COLO668 (cell line): ENCODE results near the gene KIF11.
A peak's percentile ranks its signal among the peaks of the same experiment; 100 is the strongest.
"Not testable (repeated sequence)": the region's sequence is repeated elsewhere in the genome, so short reads cannot be mapped to it uniquely, and the experiment has no call there.

Experiments
- DNase-seq: peaks from one replicate; lab custom pipeline; 2025; ENCODE audit not compliant: unreplicated experiment; lab: John Stamatoyannopoulos, UW

KIF11 gene

DNA sequence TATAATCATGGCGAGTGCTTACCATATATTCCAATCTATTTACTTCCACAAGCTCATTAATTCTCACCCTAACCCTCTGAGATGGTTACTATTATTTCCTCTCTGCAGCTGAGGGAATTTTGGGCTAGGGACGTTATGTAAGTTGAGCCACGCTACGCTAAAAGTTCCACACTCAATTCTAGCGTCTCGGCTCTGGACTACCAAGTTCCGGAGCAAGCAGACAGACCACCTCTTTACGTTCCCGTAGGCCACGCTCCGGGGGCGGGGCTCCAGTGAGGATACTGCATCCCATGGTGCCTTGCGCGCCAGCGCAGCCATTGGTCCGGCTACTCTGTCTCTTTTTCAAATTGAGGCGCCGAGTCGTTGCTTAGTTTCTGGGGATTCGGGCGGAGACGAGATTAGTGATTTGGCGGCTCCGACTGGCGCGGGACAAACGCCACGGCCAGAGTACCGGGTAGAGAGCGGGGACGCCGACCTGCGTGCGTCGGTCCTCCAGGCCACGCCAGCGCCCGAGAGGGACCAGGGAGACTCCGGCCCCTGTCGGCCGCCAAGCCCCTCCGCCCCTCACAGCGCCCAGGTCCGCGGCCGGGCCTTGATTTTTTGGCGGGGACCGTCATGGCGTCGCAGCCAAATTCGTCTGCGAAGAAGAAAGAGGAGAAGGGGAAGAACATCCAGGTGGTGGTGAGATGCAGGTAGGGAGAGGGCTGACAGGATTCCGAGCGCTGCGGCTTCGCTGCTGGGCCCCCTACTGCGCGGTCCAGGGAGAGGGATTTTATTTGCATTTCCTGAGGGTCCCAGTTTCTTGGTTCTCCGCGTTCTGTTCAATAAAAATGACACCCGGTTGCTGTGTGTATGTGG, at the start of gene KIF11:
Gene KIF11, plus strand, starts transcription at position 370 of the 858 bp plus-strand sequence. Its CDS starts 246 bp downstream, at position 616.
- DNase-seq = peak; percentile 97

DNA sequence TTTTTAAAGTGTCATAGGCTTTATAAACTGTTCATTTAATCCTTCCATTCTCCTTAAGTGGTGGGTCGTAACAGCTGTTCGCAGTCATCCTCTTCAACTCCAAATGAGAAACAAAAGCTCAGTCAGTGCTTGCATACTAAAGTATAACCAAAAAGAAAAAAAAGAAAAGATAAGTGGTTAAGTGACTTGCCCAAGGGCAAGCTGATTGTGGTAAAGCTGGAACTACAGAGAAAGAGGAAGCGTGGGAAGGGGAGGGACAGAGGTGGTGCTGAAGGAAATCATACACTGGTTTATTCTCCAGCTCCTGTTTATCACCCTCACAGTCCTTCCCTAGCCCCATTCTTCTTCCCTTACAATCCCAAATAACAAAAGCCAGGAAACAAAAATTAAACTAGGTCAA, 48.6 kb upstream of the KIF11 start:
- no peak for DNase-seq

DNA sequence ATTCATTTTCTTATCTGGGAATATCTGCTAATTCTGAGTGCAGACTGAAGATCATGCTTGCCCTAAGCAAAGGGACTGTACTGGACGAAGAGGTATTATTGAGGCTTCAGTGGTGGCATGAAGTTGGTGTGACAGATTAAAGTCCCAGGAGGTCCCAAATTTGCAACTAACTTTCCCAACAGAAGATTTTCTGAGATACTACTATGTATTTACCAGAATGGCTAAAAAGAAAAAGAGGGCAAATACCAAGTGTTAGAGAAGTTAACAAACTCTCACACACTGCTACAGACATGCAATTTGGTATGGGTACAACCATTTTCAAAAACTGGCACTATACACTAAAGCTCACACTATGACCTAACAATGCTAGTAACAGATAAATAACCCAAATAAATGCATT, 47.4 kb upstream of the KIF11 start:
- no peak for DNase-seq

DNA sequence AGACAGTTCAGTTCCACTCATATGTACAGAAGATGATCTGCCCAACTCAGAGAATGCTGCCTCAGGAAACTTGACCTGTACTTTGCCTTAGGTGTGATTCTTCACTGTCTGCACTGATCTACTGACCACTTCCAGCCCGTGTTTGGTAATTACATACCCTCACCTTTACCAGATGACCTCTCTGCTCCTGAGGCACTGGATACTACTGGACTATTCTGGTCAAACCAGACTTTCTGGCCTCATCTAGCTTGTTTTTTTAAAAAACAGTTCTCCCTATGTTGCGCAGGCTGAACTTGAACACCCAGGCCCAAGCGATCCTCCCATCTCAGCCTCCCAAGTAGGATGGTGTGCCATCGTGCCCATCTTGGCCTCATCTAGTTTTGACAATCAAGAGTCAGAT, 45.3 kb upstream of the KIF11 start:
- no peak for DNase-seq

DNA sequence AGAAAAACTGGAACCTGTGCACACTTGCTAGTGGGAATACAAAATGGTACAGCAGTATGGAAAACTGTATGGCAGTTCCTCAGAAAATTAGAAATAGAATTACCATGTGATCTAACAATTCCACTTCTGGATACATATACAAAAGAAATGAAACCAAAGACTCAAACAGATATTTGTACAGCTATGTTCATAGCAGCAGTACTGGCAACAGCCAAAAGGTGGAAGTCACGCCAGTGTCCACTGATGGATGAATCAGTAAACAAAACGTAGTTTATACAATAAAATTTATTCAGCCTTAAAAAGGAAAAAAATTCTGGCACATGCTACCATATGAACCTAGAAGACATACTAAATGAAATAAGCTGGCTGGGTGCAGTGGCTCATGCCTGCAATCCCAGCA, 42.0 kb upstream of the KIF11 start:
- DNase-seq = no peak

DNA sequence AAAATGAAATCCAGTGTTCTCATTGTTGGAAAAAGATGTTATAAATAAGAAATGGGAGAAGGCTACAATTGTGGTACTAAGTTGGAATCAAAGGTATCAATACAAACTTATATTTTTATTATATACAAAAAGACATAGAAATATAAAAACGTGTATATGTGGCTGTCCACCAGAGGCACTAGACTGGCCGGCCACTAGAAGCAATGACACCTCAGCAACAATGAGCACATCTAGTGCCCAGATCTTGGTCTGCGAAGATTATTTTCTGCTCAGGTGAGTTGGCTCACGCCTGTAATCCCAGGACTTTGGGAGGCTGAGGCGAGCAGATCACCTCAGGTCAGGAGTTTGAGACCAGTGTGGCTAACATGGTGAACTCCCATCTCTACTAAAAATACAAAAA, 40.6 kb upstream of the KIF11 start:
- DNase-seq = no peak

DNA sequence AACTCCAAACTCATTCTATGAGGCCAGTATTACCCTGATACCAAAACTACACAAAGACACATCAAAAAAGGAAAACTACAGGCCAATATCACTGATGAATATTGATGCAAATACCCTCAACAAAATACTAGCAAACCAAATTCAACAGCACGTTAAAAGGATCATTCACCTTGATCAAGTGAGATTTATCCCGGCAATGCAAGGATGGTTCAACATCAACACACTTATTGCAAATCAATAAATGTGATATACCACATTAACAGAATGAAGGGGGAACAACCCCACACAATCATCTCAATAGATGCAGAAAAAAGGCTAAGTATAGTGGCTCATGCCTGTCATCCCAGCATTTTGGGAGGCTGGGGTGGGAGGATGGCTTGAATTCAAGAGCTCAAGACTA, 39.0 kb upstream of the KIF11 start:
- no peak for DNase-seq

DNA sequence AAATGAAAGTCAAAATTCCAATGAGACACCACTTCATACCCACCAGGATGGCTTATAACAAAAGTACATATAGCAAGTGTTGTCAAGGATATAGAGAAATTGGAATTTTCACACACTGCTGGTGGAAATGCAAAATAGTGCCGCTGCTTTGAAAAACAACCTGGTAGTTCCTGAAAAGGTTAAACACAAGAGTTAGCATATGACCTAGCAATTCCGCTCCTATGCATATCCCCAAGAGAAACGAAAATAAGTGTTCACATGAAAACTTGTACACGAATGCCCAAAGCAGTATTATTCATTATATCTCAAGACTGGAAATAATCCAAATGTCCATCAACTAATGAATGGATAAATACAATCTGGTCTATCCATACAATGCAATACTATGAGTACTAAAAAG, 33.9 kb upstream of the KIF11 start:
- no peak for DNase-seq

DNA sequence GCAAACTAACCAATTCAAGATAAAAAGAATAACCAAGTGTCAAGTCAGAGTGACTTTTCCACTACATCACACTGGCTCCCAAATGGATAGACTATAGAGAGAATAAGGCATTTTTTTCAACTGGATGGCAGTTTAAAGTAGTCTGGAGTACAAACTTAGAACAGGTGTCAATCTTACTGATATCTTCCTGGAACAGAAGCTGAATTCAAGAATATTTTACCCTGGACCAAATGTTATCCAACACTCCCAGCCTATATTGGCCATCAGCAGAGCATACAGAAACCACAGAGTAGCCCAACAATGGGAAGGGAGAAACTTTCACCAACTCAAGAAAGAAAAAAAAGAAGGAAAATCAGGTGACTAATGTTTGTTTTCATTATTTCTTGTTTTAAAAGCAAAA, 30.5 kb upstream of the KIF11 start:
- no peak for DNase-seq

DNA sequence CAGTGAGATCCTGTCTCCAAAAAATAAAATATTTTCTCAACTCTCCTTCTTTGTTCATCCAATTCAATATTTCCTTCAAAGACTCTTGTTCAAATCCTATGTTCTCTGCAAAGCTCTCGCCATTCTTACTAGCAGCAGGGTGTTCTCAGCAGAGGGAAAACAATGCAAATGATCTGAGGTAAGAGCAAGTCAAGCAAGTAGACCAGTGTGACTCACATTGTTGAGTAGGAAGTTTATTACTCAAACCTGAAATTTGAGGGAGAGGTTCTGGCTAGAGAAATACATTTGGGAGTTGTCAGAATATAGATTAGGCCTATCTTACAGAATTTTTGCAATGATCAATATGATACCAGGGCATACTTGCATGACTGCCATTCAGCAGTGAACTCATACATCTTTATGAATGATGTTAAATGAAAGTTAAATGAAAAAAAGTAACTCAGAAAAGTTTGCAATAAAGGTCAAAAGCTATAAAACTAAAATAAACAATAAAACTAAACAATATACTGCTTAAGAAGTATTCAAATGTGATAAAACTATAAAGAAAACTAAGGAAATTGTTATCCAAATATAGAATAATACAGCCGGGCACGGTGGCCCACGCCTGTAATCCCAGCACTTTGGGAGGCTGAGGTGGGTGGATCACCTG, 24.9 kb upstream of the KIF11 start:
- DNase-seq = no peak

DNA sequence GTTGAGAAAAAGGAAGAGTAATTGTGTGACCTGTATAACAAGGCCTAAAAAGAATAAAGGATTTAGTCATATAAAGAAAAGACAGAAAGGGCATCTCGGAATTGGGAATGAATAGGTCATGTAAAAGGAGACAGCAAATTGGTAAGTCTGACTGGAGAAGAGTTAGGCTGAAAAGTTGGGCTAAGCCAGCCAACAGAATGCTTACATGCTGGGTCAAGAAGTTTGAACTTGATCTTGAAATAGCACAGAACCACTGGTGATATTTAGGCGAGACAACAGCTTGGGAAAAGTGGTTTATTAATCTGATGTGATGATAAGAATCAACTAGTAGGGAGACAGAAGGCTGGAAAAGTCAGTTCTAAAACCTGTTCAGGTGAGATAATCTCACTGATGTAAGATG, 23.9 kb upstream of the KIF11 start:
- DNase-seq = no peak

DNA sequence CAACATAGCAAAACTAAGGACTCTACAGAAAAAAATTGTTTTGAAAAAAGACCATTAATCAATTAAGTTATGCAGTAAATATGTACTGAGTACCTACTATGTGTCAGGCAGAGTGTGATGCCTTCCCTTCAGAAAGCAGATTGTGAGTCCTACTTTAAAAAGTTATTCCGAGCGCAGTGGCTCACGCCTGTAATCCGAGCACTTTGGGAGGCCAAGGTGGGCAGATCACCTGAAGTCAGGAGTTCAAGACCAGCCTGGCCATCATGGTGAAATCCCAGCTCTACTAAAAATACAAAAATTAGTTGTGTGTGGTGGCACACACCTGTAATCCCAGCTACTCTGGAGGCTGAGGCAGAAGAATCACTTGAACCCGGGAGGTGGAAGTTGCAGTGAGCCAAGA, 23.3 kb upstream of the KIF11 start:
- not testable (repeated sequence) for DNase-seq

DNA sequence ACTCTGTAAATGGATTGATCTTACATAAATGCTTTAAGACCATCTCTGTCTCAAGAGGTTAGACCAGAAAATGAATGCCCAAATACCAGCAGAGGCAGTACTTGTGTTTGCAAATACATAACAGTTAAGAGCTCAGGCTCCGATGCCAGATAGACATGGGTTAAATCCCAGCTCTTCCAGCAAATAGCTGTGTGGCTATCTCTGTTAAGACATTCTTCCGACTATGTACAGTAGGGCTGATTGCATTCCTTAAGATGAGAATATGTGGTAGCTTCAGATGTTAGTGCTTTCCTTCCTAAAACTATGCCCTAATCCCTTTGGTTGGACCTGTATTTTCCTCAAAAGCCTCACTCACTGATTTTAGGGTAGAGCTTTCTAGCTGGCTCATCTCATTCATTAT, 21.3 kb upstream of the KIF11 start:
- DNase-seq = no peak

DNA sequence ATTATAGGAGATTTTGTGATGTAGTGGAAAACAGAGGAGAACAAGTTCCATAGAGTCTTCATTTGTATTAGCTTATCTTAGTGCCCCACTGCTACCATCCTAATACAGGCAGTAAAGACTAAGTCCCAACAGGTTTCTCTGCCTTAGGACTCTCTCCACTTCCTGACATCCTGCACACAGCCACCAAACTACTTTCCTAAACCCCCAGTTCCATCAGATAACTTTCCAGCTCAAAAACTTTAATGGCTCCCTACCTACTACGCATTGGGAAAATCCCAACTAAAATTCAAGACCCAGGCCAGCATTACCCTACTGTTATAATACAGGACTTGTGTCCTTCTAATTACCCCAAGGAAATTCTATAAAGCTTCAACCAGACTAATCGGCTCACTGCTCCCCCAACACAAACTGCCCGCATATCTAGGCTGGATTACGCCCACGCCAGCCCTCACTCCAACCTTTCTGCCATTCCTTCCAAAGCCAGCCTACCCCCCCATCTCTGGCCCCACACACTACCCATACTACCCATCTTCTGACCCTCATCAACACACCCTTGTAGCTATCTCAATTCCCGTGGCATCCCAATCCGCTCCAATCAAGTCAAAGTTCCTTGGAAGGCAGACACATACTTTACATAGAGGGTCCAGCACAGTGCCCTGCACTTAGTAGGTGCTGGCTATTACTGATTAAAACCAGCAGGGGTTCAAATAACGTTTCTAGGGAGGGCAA, 20.4 kb upstream of the KIF11 start:
- DNase-seq = no peak

DNA sequence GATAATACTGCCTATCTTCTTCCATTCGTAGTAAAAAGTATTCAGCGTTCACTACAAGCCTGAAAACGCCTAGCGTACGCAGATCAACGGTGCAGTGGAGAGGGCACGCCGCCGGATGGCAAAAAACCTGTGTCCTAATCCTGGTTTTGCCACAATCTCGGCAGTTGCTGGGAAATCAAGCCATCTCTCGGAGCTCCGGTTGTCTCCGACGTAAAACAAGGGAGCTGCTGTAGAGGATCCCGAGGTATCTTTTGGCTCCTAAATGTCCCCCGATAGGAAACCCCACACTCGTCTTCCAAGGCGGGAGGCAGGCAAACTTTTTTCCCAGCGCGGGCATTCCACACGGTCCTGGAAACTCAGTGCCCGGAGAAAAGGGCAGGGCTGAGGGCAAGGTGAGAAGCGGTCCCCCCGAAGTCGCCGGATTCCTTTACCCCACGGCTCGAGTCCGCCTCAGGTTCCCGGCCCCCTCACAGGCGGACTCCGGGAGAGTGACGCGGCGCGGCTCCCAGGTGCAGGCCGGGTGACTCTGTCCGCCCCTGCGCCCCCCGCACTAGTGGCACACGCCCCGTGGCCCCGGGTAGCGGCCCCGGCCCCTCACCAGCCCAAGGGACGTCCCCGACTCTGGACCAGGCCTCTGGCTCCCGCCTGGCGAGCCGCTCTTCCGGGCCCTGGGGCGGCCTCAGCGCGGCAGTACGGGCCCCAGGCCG, 19.7 kb upstream of the KIF11 start:
- DNase-seq = peak; percentile 19

DNA sequence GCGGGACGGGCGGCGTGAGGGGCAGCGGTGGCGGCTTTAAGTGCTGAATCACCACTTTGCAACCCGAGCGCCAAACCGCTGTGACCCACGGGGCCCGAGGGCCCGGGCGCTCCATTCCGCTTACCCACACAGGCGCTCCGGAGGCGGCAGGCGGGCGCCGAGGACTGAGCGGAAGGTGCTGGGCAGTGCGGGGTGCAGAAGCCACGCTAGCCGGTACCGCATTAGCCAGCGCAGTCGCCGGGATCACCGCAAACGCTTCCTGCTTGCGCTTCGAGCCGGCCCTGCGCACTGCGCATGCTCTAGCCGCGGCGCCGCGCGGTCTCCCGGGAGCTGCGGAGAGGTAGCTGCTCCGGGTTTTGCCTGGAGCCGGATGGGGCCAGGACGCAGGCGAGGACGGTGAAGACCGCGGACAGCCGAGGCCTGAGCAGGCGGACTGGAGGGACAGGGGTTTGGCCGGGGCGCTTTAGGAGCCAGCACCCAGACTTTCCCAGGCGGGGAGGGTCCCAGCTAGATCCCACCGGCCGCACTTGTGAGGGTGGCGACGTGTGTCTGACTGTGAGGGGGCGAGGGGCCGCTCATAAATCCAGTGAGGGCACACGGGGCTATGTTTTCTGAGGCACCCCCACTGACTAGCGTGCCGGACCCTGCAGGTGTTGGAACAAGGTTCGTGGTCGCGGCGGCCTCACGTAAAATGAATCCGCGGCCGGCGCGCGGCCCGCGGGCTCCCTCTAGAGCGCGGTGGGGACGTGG, 19.0 kb upstream of the KIF11 start, which contains the start of gene IDE:
Gene IDE, minus strand, starts transcription at position 296 of the 750 bp plus-strand sequence. Its CDS starts 74 bp downstream, at position 222.
- peak; percentile 87 for DNase-seq

DNA sequence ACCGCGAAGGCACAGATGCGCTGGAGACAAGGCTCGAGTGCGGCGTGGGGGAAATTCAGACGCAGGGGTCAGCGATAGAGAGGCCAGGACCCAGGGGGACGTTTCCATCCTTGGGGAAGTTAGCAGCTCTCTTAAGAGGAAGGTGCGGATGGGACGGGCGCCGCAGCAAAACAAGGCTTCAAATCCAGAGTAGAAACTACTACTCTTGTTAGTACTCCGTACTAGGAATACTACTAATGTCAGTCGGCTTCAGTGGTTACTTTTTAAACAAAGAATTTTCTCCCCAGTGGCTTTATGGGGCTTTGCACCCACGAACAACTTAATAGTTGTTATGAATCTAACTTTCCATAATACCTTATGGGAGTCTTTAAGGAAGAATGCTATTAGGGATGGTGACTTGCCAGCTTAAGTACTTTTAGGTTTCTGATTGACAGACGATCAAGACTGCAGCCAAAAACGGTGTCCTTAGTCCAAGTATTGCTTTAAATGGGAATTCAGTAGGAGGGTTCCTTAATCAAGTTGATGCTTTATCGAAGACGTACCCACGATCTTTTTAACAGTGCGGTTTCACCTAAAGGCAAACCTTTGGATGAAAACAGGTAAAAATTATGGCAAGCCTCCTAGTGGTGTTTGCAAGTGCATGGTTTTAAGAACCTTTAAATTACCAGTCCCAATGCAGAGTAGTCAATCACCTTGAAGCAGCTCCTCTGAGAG, 18.2 kb upstream of the KIF11 start:
- no peak for DNase-seq

DNA sequence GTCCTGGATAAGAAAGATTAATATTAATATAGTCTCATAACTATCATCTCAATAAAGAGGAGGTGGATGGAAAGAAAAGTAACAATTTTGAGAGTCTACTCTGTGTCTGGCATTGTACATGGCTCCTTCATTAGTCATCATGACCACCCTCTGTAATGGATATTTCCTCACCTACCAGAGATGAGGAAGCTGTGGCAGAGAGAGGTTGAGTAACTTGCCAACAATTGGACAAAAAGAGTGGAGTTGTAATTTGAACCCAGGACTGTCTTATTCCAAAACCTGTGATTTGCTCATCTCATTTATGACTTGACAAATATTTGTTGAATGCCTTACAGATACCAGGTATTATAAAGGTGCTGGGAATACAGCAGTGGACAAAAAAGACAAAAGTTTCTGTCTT, 17.0 kb upstream of the KIF11 start:
- DNase-seq = no peak

DNA sequence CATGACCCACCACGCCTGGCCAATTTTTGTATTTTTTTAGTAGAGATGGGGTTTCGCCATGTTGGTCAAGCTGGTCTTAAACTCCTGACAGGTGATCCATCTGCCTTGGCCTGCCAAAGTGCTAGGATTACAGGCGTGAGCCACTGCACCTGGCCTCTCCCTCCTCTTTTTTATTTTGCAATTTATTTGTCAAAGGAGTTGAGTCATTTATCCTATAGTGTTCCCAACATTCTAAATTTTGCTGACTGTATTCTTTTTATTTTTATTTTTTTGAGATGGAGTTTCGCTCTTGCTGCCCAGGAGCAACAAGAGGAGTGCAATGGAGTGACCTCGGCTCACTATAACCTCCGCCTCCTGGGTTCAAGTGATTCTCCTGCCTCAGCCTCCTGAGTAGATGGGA, 10.6 kb upstream of the KIF11 start:
- not testable (repeated sequence) for DNase-seq
